Ramos (cell line): ENCODE results near the gene HOXC12.

Experiments used
- in situ Hi-C: fragments of 300-500 bp; cut with MboI; formaldehyde crosslinking; loops from one replicate; pipeline ENCODE4 v1.14.3; 2022; ENCODE audit warnings: low sequenced_read_pairs; ENCODE audit not compliant: unreplicated experiment

The HOXC12 gene

DNA sequence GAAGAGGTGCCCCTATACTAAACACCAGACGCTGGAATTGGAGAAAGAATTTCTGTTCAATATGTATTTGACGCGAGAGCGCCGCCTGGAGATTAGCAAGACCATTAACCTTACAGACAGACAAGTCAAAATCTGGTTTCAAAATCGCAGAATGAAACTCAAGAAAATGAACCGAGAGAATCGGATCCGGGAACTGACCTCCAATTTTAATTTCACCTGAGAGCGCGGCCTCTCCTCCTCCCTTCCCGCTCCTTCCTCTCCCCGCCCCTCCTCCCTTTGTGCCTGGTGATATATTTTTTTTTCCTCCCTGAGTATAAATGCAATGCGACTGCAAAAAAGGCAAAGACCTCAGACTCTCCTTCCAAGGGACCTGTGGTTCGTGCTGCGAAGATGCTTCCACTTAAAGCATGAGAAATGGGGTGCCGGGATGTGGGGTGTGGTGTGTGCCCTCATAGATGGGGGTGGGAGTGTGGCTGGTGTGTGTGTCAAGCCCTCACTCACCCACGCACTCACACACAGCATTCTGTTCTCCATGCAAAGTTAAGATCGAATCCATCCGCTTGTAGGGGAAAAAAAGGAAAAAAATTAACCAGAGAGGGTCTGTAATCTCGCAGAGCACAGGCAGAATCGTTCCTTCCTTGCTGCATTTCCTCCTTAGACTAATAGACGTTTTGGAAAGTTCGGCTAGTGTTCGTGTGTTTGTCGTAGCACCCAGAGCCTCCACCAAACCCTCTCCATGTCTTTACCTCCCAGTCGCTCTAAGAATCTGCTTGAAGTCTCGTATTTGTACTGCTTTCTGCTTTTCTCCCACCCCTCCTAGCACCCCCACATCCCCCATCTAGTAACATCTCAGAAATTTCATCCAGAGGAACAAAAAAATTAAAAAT is 34.8 kb downstream of the HOXC12 start:
- in situ Hi-C loops, result loop anchor here (10.0 to 25.0 kb wide), 3 partner anchors 215 to 373 kb away; partner anchors contain the start of gene GPR84

DNA sequence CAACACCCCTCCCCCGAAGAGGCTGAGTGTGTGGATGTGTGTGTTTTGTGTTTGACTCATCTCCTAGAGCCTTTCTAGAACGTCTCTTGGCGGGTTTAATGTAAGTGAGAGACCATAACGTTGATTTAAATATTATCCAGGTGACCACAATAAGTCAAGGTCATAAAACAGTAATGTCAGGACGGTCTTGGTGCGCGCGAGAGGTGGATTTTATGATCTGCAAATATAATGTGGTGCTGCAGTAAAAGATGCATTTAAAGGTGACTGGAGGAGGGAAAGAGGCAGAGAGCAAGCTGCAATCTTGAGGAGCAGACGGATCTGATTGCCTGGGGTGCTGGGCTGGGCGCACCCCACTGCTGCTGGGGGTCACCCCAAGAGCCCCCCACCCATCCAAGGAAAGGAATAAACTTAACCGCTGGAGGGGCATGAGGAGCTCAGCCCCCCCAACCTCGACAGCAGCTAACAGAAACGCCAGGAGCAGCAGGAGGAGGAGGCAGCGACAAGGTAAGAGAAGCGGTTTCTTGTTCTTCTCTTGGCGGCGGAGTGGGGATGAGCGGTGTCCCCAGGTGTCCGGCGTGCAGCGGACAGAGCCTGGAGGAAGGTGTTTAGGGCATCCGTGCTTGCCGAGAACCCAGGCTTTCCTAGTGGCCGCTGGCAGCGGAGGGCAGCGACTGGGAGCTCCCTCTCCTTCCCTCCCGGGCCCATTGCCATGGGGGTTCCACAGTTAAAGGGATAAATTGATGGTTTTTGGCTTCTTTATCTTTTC is 35.8 kb downstream of the HOXC12 start:
- in situ Hi-C loops, result loop anchor here (10.0 to 25.0 kb wide), 2 partner anchors 214 to 372 kb away; partner anchors contain the start of gene GPR84

DNA sequence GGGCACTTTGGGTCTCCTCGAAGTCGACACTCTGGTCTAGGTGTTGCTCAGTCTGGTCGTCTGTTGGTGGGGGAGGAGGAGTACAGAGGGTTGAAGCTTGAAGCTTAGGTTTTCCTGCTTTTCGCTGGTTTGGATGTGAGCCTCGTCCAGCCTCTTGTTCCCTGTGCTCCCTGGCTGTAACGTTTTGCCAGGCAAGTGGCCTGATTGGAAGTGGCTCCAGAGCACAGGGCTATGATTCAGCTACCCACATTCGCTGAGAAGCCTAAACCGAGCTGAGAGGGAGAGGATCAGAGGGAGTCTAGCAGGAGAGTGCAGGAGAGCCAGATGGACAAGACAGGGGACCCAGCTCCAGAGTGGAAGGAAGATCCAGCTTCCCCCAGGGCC is 36.4 kb downstream of the HOXC12 start:
- in situ Hi-C loops, result loop anchor here (10.0 to 25.0 kb wide), 2 partner anchors 214 to 371 kb away; partner anchors contain the start of gene GPR84

DNA sequence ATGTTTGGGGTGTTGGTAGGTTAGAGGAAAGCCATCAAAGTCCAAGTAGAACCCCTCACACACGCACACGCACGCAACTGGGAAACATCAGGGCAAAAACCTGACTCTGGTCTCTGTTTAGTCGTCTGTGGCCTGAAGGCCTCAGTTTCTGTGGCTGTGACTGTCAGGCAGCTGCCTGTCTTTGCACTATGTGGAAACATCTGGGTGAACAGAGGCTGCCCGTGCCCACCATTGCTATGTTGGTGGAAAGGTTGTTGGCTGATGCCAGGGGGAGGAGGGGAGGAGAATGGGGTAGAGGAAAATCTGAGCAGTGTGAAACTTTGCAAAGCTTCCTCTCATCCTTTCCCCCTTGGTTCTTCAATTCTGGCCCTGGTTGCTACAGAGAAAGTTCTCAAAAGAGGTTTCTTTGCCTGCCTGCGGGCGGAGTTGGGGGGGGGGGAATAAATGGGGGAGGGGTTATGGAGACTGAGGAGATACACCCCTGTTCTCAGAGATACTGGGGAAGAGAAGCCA is 37.7 kb downstream of the HOXC12 start:
- in situ Hi-C loops, result loop anchor here (10.0 to 25.0 kb wide), 2 partner anchors 212 to 370 kb away; partner anchors contain the start of gene GPR84

DNA sequence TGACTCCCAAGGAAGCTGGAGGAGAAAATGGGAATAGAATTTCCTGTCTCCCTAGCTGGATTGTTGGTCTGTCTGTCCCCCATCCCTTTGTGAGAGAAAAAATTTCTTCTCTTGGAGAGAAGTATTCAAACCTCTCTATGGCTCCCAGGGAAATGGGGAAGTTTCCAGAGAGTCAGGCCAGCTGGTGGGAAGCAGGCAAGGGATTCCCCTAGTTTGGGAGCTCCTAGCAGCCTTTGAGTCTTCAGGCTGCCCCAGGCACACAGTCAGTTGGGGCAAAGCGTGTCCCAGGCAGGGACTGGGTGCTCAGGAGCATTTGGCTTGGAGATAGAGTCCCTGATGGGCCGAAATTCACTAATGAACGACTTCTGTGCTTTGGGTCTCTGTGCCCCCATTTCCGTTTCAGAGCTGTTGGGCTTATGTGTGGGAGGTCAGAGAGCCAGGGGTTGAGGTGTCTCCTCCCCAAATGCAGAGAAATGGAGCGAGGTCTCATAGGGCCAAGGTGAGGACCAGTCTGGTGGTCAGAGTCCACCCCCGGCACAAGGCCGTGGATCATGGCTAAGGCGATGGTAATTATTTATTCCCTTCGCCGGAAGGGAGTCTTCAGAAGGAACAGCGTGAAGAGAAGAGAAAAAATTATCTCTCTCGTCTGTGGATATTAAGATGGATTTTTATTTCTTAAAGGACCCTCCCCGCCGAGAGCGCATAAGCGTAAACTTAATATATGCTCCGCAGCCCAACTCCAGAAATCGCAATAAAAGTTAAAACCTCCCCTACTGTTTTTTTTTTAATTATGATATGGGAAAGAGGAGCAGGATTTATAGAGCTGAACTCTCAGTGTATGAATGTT is 38.7 kb downstream of the HOXC12 start:
- in situ Hi-C loops, result loop anchor here (10.0 to 25.0 kb wide), 2 partner anchors 211 to 369 kb away; partner anchors contain the start of gene GPR84

DNA sequence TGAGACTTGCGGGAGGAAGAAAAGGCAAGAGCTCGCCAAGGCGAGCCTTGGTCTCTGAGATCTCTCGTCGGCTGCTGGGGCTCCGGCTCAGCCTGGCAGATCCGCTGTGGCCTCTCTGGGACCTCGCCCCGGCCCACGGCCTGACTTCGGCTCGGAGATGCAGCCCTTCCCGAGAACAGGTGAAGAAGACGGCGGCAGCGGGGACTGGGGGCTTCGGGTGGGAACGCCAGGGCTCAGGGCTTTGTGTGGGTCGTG is 39.2 kb downstream of the HOXC12 start:
- in situ Hi-C loops, result loop anchor here (10.0 to 25.0 kb wide), 2 partner anchors 211 to 368 kb away; partner anchors contain the start of gene GPR84

DNA sequence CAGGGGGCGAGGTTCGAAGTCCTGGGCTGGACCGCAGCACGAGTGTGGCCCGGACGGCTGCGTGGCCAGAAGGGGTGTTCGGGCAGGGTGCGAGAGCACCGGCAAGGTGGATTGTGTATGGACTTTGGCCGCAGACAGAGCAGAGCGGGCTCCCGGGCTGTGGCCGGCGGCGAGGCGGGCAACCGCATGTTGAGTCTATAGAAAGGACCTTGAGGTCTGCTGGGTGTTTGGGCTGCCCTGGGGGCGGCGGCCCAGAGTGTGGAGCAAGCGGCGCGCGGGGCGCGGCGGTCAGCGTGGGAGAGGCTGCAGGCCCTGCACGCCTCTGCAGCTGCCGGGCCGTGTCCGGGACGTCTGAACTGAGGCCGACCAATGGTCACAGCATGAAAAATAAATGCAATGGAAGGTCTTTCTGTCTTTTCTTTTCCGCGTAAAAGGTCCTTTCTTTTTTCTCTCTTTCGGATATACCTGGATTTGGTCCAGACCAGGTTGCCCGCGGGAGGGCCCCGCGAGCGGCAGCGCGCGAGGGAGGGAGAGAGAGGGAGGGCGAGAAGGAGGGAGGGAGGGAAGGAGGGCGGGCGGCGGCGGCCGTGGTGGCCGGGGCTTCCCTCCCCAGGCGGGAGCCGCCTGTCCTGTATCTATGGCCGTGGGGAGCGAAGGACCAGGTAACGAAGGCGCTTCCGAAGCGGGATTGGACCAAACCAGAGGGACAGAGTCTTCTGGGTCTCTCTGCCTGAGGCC is 39.7 kb downstream of the HOXC12 start:
- in situ Hi-C loops, result loop anchor here (10.0 to 25.0 kb wide), 2 partner anchors 210 to 368 kb away; partner anchors contain the start of gene GPR84

DNA sequence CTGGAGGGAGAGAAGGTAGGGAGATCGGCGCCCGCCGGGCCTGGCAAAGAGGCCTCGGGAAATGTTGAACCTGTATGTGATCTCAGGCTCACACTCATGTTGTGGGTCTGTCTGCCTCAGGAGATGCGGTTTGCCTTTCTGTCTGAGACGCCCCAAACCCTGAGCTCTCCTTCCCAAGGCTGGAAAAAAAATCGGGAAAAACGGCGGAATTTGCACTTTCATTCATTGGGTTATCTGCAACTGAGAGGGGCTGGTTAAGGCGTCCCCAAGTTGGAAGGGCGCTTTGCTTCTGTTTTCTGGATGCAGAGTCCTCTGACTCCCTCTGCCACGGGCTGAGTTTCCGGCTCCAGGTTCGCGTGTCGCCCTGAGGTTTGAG is 40.3 kb downstream of the HOXC12 start:
- in situ Hi-C loops, result loop anchor here (10.0 to 25.0 kb wide), 2 partner anchors 210 to 367 kb away; partner anchors contain the start of gene GPR84

DNA sequence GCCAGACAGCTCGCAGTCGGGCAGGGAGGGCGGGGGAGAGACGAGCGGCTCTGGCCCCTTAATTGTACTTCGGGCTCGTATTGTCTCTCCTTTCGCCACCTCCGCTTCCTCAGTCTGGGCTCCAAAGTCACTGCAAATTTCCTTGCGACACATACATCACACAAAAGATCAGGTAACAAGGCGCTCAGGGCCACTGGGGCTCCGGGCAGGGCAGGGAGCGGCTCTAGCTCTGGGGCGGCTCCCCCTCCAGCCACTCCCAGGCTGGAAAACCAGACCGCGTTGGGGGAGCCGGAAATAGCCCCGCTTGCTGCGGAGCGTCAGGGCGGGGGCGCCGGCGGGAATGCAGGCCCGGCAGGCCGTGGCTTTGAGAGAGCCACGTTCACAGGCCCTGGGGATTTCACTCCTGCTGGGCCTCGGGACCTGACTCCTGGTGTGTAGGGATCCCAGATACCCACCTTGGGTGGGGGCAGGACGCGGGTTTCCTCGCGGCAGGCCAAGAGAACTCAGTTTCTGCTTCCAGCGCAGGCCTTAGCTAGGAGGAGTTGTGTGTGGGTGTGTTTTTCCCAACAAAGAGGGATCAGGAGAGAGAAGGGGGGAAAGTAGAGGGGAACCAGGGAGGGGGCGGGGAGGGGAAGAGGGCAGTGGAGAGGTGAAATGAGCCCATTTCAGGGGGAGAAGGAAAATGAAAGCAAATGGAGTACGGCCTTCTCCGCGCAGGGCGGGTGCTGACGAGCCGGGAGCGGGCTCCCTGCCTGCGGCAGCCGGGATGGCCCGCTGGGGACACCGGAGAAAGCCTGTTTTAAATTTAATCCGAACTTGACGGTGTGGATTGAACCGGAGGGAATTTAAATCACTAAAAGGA is 40.9 kb downstream of the HOXC12 start:
- in situ Hi-C loops, result loop anchor here (10.0 to 25.0 kb wide), 2 partner anchors 209 to 367 kb away; partner anchors contain the start of gene GPR84

DNA sequence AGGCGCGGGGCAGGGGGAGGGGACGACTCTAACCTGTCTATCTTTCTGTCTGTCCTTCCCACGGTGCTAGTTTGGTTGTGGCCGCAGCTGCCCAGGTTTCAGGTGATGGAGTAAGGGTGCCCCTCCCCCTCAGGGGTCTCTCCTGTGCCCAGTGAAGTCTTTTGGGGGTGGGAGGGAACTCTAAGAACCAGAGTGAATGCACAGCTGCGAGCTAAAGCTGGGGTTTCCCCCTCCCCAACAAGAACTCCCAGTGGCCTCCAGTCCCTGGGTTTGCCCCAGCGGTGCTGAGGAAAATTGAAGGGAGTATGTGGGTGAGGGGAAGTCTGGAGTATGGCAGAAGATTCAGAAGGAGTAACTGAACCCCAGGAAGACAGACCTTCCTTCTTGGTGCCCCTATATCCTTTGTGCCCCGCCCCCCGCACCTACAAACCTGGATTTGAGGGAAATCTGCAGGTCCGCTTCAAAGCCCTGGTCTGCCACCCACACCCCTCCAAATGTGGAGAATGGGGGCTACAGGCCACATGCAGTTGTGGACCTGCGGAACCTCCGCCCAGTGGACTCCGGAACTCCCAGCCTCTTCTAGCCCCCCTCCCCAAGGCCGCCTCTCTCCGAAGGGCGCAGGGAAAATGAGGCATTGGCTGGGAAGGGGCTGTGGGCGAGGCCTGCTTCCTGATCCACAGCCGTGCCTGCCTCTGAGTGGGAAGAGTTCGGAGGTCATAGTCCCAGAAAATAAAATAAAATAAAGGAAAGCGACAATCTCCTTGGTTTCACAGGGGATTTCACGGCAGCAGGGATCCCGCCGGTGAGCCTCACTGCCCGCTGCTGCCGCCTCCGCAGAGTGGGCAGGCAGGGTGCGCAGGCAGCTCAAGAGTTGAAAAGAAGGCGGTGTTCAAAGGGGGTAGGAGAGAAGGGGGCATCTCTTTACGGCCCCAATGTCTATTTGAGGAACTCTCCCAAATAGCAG is 41.8 kb downstream of the HOXC12 start:
- in situ Hi-C loops, result loop anchor here (10.0 to 25.0 kb wide), 2 partner anchors 208 to 366 kb away; partner anchors contain the start of gene GPR84

DNA sequence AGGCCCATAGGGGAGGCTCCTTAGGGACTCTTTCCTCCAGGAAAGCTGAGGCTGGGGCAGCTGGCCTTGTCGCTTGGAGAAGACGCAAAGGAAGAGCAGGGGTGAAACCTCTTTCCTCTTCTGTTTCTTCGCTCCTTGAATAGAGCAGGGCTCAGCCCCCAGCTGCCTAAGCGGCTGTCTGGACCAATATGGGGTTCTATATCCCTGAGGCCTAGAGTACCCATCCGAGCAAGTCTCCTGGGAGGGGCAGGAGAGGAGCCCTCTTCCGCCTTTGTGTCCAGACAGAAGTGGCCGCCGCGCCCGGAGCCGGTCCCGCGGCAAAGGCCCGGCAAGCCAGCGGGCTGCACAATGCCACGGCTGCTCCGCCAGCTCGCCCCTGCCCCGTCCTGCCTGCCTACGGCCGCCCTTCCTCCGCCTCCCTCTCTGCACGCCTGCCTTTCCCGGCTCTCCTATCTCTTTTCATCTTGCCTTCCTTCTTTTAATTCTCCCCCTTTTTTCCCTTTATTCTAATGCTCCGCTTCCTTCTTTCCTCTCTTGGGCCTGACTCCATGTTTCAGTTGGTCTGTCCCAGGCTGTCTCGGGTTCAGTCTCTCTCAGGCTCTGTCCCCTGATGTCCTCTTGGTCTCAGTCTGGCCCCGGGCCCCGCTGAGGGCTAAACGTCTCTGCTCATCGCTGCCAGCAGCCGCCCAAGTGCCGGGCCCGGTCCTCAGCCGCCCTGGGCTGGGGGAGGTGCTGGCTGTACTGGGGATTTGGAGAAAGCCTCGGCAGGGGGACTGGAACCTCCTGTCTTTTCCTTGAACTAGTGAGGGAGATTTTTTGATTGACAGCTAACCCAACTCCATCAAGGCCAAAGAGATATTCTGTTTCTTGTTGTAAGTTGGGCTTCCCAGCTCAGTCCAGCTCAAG is 42.8 kb downstream of the HOXC12 start:
- in situ Hi-C loops, result loop anchor here (10.0 to 25.0 kb wide), 2 partner anchors 207 to 365 kb away; partner anchors contain the start of gene GPR84

DNA sequence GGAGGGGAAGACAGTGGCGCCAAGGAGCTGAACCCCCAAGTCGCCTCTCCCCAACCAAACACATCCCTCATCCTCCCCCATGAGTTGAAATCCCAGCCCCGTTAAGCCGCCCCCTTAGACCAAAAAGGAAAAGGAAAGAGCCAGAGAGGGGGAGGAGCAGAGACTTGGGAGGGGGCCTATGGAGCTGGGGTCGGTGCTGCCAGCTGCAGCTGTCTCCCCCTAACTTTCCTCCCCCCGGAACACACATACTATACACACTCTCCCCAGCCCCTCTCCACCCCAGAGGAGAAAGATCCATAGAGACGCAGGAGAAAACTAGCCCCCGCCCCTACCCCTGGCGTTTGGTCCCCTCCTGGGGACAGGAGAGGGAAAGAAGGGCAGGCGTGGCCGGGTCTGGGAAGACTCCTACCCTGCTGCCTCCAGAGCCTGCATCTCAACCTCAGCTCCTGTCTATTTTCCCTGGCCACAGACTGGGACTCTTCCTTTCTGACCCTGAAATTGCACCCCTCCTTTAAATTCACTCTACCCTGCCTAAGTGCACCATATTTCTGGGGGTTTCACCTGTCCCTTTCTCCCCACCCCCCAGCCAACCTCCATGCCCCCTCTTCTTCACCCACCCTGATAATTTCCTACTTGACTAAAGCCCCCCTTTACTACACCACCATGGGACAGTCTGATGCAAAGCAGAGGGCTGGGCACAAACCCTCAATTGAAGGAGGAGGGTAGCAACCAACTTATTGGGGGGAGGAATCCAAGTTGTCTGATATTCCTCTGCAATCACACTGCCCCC is 43.6 kb downstream of the HOXC12 start:
- in situ Hi-C loops, result loop anchor here (10.0 to 25.0 kb wide), 2 partner anchors 206 to 364 kb away; partner anchors contain the start of gene GPR84

DNA sequence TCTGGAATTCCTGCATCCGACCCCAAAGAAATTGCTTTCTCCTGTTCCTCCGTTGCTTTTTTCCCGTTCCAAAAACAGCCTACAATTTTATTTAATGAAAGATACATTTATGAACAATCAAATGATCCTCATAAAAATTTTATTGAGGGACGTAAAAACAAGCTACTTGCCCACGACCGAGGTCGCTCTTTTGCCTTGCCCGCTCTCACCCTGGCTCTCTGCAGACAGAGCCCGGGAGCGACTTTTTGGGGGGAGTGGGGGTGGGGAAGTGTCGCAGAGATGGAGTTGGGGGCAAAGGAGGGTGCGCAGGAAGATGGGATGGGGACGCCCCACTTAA is 44.2 kb downstream of the HOXC12 start:
- in situ Hi-C loops, result loop anchor here (10.0 to 25.0 kb wide), 2 partner anchors 206 to 363 kb away; partner anchors contain the start of gene GPR84

DNA sequence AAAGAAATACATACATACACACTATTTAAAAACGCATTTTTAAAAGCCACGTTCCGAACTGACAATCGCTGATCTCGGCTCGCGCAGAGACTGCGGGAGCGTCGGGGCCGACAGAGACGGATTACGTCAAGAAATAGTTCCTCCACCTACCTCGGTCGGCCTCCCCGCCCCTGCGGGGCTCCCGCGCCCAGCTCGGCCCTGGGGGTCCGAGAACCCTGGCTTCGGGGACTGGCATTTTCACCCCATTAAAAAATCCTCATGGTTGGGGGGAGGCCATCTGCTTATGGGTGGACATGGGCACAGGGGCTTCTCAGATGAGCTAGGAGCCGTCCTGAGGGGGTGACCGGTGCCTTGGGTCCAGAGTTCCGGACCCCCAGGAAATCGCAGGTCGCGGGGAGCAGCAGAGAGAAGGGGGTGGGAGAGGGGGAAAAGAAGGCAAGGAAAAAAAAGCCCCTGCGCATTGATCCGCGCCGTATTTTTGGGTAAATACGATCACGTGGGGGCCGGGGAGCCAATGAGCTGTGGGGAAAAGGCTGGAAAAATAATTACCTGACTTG is 44.9 kb downstream of the HOXC12 start:
- in situ Hi-C loops, result loop anchor here (10.0 to 25.0 kb wide), 2 partner anchors 205 to 363 kb away; partner anchors contain the start of gene GPR84
